Neuronal stem cell (in vitro differentiated cells): Measurements from ENCODE around the gene RANBP17.

Experiments used
- DNase-seq: peaks from one replicate; pipeline ENCODE4 v3.0.0-alpha.2; 2013; ENCODE audit warnings: low spot score
- H2AFZ ChIP-seq: one replicate; pipeline ENCODE4 v1.6.1; 2013; ENCODE audit warnings: mild to moderate bottlenecking, low read length, inconsistent platforms
- H2AK5ac ChIP-seq: 2 replicates; pipeline ENCODE4 v1.6.1; 2013; ENCODE audit warnings: low read depth, mild to moderate bottlenecking, inconsistent platforms, low read length, moderate library complexity, mixed read lengths
- H2BK120ac ChIP-seq: 2 replicates; pipeline ENCODE4 v1.6.1; 2013; ENCODE audit warnings: low read depth, mild to moderate bottlenecking, inconsistent platforms, low read length, moderate library complexity, mixed read lengths
- H2BK12ac ChIP-seq: one replicate; pipeline ENCODE4 v1.6.1; 2013; ENCODE audit warnings: low read length, inconsistent platforms
- H2BK15ac ChIP-seq: 2 replicates; pipeline ENCODE4 v1.6.1; 2013; ENCODE audit warnings: mild to moderate bottlenecking, low read length, inconsistent platforms, mixed read lengths
- H2BK5ac ChIP-seq: one replicate; pipeline ENCODE4 v1.6.1; 2013; ENCODE audit warnings: inconsistent platforms, mild to moderate bottlenecking, low read length, moderate library complexity
- H3K14ac ChIP-seq: one replicate; pipeline ENCODE4 v1.6.1; 2013; ENCODE audit warnings: low read length, inconsistent platforms
- H3K18ac ChIP-seq: 2 replicates; pipeline ENCODE4 v1.6.1; 2013; ENCODE audit warnings: low read length, inconsistent platforms
- H3K23ac ChIP-seq: 2 replicates; pipeline ENCODE4 v1.6.1; 2013; ENCODE audit warnings: low read depth, mild to moderate bottlenecking, mixed read lengths, low read length, inconsistent platforms; ENCODE audit not compliant: poor library complexity
- H3K27ac ChIP-seq: replicated peaks from 3 replicates; pipeline ENCODE4 v1.5.1; 2013; ENCODE audit warnings: low read length, inconsistent platforms
- H3K27me3 ChIP-seq, 3 experiments: 2 replicates each; pipeline ENCODE4 v1.6.1; 2013; ENCODE audit warnings: low read length in 3 of 3, mild to moderate bottlenecking in 2 of 3, inconsistent platforms in 1 of 3, low read depth in 1 of 3, mixed read lengths in 1 of 3, moderate library complexity in 1 of 3; ENCODE audit not compliant: control insufficient read depth in 3 of 3, insufficient read depth in 3 of 3
- H3K36me3 ChIP-seq, 2 donors: replicated peaks in 1 of 2; 2 replicates each; pipeline ENCODE4 v1.6.1; 2013; ENCODE audit warnings: low read length in 2 of 2; ENCODE audit not compliant: control insufficient read depth in 2 of 2, insufficient read depth in 2 of 2
- H3K4ac ChIP-seq: 2 replicates; pipeline ENCODE4 v1.6.1; 2013; ENCODE audit warnings: inconsistent platforms, mild to moderate bottlenecking, low read length, moderate library complexity
- H3K4me1 ChIP-seq, 2 donors: 1 replicate in 1 of 2; 2 replicates in 1 of 2; pipeline ENCODE4 v1.6.1; 2013; ENCODE audit warnings: low read length in 2 of 2, low read depth in 1 of 2; ENCODE audit not compliant: control insufficient read depth in 2 of 2, insufficient read depth in 1 of 2
- H3K4me2 ChIP-seq: one replicate; pipeline ENCODE4 v1.6.1; 2013; ENCODE audit warnings: mild to moderate bottlenecking, low read length, inconsistent platforms; ENCODE audit not compliant: insufficient read depth, poor library complexity, severe bottlenecking
- H3K4me3 ChIP-seq, 2 donors: 2 replicates each; pipeline ENCODE4 v1.5.1; 2013; ENCODE audit warnings: low read length in 2 of 2, mild to moderate bottlenecking in 2 of 2, inconsistent platforms in 1 of 2, moderate library complexity in 1 of 2
- H3K79me1 ChIP-seq: one replicate; pipeline ENCODE4 v1.6.1; 2013; ENCODE audit warnings: low read depth, mild to moderate bottlenecking, inconsistent platforms, low read length, moderate library complexity
- H3K9ac ChIP-seq: one replicate; pipeline ENCODE4 v1.6.1; 2013; ENCODE audit warnings: mild to moderate bottlenecking, low read depth, low read length, inconsistent platforms; ENCODE audit not compliant: poor library complexity
- H3K9me3 ChIP-seq, 2 donors: replicated peaks in 1 of 2; 2 replicates each; pipeline versions ENCODE3 to v1.6.1; 2013; ENCODE audit warnings: low read length in 2 of 2, mild to moderate bottlenecking in 2 of 2, inconsistent platforms in 1 of 2, low read depth in 1 of 2, mixed read lengths in 1 of 2, moderate library complexity in 1 of 2; ENCODE audit not compliant: control insufficient read depth in 2 of 2, insufficient read depth in 1 of 2
- H4K8ac ChIP-seq: one replicate; pipeline ENCODE4 v1.6.1; 2013; ENCODE audit warnings: low read depth, mild to moderate bottlenecking, inconsistent platforms, low read length, moderate library complexity
- H4K91ac ChIP-seq: one replicate; pipeline ENCODE4 v1.6.1; 2013; ENCODE audit warnings: low read length, low read depth, mild to moderate bottlenecking, inconsistent platforms; ENCODE audit not compliant: poor library complexity
- WGBS, 2 donors: extraction: QIAGEN DNeasy Blood & Tissue Kit; methylation state at CpG; one replicate each; pipeline ENCODE4 v1.1.7; 2013; ENCODE audit warnings: missing lambda C conversion rate in 2 of 2, mixed read lengths in 1 of 2; ENCODE audit not compliant: insufficient read length in 2 of 2, insufficient replicate concordance in 1 of 2; ENCODE audit errors: extremely low coverage in 2 of 2; 5-methylcytosine and 5-hydroxymethylcytosine counted together

Gene RANBP17

GRCh38 chr5:170846416-170846815 lies 15.4 kb upstream of the RANBP17 start:
- Histone ChIP-seq H3K23ac (no peak overlapping the region), H3K14ac (no peak overlapping the region), H2AFZ (no peak overlapping the region), H3K9ac (no peak overlapping the region), H3K4ac (no peak overlapping the region), H2BK120ac (no peak overlapping the region), H2BK5ac (no peak overlapping the region), H3K27me3 (no peaks in the 10 kb centered on the region), H3K27ac (no peak overlapping the region), H3K4me1 (no peaks in the 10 kb centered on the region), H3K4me2 (no peak overlapping the region), H4K91ac (no peak overlapping the region), H2AK5ac (no peak overlapping the region), H3K79me1 (no peaks in the 10 kb centered on the region), H3K36me3 (no peaks in the 10 kb centered on the region), H4K8ac (no peak overlapping the region), H3K18ac (no peak overlapping the region), H3K4me3 (no peak overlapping the region), H2BK15ac (no peak overlapping the region), H3K9me3 (no peaks in the 10 kb centered on the region), H2BK12ac (no peak overlapping the region)
- DNase-seq, result no peak

DNA sequence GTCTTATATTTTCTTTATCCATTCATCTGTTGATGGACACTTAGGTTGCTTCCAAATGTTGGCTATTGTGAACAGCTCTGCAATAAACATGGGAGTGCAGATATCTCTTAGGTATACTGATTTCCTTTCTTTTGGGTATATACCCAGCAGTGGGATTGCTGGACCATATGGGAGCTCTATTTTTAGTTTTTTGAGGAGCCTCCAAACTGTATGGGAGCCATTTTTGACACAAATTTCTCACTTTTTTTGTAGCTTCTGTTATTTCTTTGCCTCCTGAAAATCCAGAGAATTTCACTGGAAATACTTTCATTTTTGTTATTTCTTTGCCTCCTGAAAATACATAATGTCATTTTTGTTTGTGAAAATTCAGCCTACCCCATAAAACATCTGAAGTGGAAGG lies 15.0 kb upstream of the RANBP17 start:
- Histone ChIP-seq H2BK15ac (no peak overlapping the region), H3K4me3 (no peak overlapping the region), H4K91ac (no peak overlapping the region), H2BK5ac (no peak overlapping the region), H3K18ac (no peak overlapping the region), H3K9ac (no peak overlapping the region), H3K27me3 (no peaks in the 10 kb centered on the region), H3K9me3 (no peaks in the 10 kb centered on the region), H3K4me1 (no peaks in the 10 kb centered on the region), H2BK120ac (no peak overlapping the region), H2BK12ac (no peak overlapping the region), H3K4ac (no peak overlapping the region), H3K4me2 (no peak overlapping the region), H3K36me3 (no peaks in the 10 kb centered on the region), H2AFZ (no peak overlapping the region), H3K27ac (no peak overlapping the region), H3K23ac (no peak overlapping the region), H3K79me1 (no peaks in the 10 kb centered on the region), H2AK5ac (no peak overlapping the region), H4K8ac (no peak overlapping the region), H3K14ac (no peak overlapping the region)
- no peak for DNase-seq

DNA sequence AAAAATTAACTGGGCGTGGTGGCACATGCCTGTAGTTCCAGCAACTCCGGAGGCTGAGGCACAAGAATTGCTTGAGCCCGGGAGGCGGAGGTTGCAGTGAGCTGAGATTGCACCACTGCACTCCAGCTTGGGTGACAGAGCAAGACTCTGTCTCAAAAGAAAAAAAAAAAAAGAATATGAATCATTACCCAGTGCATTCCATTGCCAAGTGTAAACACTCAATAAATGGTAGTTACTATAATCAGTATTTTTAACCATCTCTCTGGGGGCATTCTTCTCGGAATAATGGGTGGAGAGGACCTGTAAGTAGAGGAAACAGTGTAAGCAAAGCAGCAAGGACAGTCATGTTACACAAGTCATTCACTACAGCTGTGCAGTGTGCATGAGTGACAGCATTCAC lies 13.8 kb upstream of the RANBP17 start:
- Histone ChIP-seq H2BK120ac (no peak overlapping the region), H3K9ac (no peak overlapping the region), H2AK5ac (no peak overlapping the region), H3K36me3 (no peaks in the 10 kb centered on the region), H3K27ac (no peak overlapping the region), H2AFZ (no peak overlapping the region), H2BK12ac (no peak overlapping the region), H3K27me3 (no peaks in the 10 kb centered on the region), H2BK5ac (no peak overlapping the region), H3K18ac (no peak overlapping the region), H3K4ac (no peak overlapping the region), H3K4me3 (no peak overlapping the region), H3K4me2 (no peak overlapping the region), H4K91ac (no peak overlapping the region), H2BK15ac (no peak overlapping the region), H3K14ac (no peak overlapping the region), H3K4me1 (no peaks in the 10 kb centered on the region), H4K8ac (no peak overlapping the region), H3K79me1 (no peaks in the 10 kb centered on the region), H3K23ac (no peak overlapping the region), H3K9me3 (no peaks in the 10 kb centered on the region)
- no CpG with 5 or more reads among the region's 5 CpGs for WGBS, 2 donors
- no peak for DNase-seq

DNA sequence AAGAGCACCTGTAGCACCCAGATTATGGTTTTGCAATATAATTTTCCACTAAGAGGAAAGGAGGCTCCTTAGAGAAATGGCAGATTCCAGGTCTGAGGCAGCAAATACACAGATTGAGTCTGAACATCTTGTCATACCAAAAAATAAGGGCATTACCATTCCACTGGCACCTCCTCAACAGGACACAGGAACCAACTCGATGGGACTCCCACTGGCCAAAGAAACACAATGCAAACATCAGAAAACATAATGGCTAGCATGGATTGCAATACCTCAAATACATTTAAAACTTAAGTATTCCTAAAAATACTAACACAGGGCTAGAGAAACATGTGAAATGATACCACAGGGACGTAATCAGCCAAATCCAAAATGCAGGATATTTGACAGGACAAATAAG lies 12.4 kb upstream of the RANBP17 start:
- H3K18ac ChIP-seq, result no peak overlapping the region
- H3K27ac ChIP-seq, result no peak overlapping the region
- H3K23ac ChIP-seq, result no peak overlapping the region
- H2BK120ac ChIP-seq, result no peak overlapping the region
- no peak overlapping the region for H2AK5ac ChIP-seq
- H4K8ac ChIP-seq, result no peak overlapping the region
- H3K14ac ChIP-seq, result no peak overlapping the region
- no peak overlapping the region for H4K91ac ChIP-seq
- no peaks in the 10 kb centered on the region for H3K4me1 ChIP-seq
- H3K4ac ChIP-seq, result no peak overlapping the region
- H2BK12ac ChIP-seq, result no peak overlapping the region
- DNase-seq, result no peak
- no peak overlapping the region for H2AFZ ChIP-seq
- H3K36me3 ChIP-seq, result no peaks in the 10 kb centered on the region
- no peaks in the 10 kb centered on the region for H3K9me3 ChIP-seq
- no peak overlapping the region for H3K4me2 ChIP-seq
- no peak overlapping the region for H3K4me3 ChIP-seq
- H2BK15ac ChIP-seq, result no peak overlapping the region
- H3K27me3 ChIP-seq, result no peaks in the 10 kb centered on the region
- WGBS, 2 donors, result no CpG with 5 or more reads among the region's 2 CpGs
- H3K9ac ChIP-seq, result no peak overlapping the region
- H3K79me1 ChIP-seq, result no peaks in the 10 kb centered on the region
- no peak overlapping the region for H2BK5ac ChIP-seq
